Activated T-helper 9 cell treated with anti-CD3 and anti-CD28 coated beads, Interleukin-2, amount 50 U/mL, for 16 hours (primary cell): ENCODE results near the gene MXRA5.
"Not testable (repeated sequence)": the region's sequence is repeated elsewhere in the genome, so short reads cannot be mapped to it uniquely, and the experiment has no call there.

ENCODE experiments used
- DNase-seq: peaks from one replicate; pipeline ENCODE4 v3.0.0-alpha.2; 2020; ENCODE audit warnings: low read depth

The MXRA5 gene

GRCh38 chrX:3343569-3343968, 2.9 kb downstream of the MXRA5 start:
- not testable (repeated sequence) for DNase-seq

- DNase-seq: no peak
Measured at GRCh38 chrX:3340016-3340415, 6.4 kb downstream of the MXRA5 start.

GRCh38 chrX:3326681-3327080, 19.8 kb downstream of the MXRA5 start:
- no peak for DNase-seq

GRCh38 chrX:3320471-3321046, 25.9 kb downstream of the MXRA5 start:
- DNase-seq: no peak

GRCh38 chrX:3317191-3317718, 29.2 kb downstream of the MXRA5 start:
- DNase-seq: no peak

GRCh38 chrX:3312109-3312508, 34.3 kb downstream of the MXRA5 start:
- DNase-seq: no peak

- no peak for DNase-seq
Measured at GRCh38 chrX:3307881-3308280, 38.6 kb downstream of the MXRA5 start.

GRCh38 chrX:3299636-3300035, 46.8 kb downstream of the MXRA5 start:
- no peak for DNase-seq

- no peak for DNase-seq
Measured at GRCh38 chrX:3295731-3296130, 50.7 kb downstream of the MXRA5 start.

- no peak for DNase-seq
Measured at GRCh38 chrX:3293251-3293650, 53.2 kb downstream of the MXRA5 start.

- no peak for DNase-seq
Measured at GRCh38 chrX:3290561-3290960, 55.9 kb downstream of the MXRA5 start.

- DNase-seq: no peak
Measured at GRCh38 chrX:3286196-3286945, 60.1 kb downstream of the MXRA5 start.

GRCh38 chrX:3280706-3281105, 65.7 kb downstream of the MXRA5 start:
- DNase-seq: no peak

- DNase-seq: not testable (repeated sequence)
Measured at GRCh38 chrX:3273668-3274067, 72.8 kb downstream of the MXRA5 start.

- DNase-seq: no peak
Measured at GRCh38 chrX:3271834-3272186, 74.6 kb downstream of the MXRA5 start.

GRCh38 chrX:3271183-3271833, 75.1 kb downstream of the MXRA5 start:
- DNase-seq: no peak

GRCh38 chrX:3268829-3269228, 77.6 kb downstream of the MXRA5 start:
- DNase-seq: no peak

GRCh38 chrX:3263681-3264126, 82.7 kb downstream of the MXRA5 start:
- no peak for DNase-seq

GRCh38 chrX:3262901-3263300, 83.6 kb downstream of the MXRA5 start:
- DNase-seq: no peak
